ENCODE results near the gene ZNF593OS. TPM values are rescaled to one million over a fixed set of nuclear protein-coding genes. Genes with fewer than 3 reads are reported as not detected.

ZNF593OS gene
- total and polyA plus RNA-seq, 2 of the 8 experiments (the other 6 are each of a cell fraction or from before 2014, with no cell fraction given) = not detected

- TF ChIP-seq SP4 (IDR thresholded peaks at IDR 0.05; ENCODE audit: low read length) = no peak
- no peak for TF ChIP-seq POU5F1 (IDR thresholded peaks at IDR 0.05; ENCODE audit: low read depth, low read length)
- no peak for TF ChIP-seq BRCA1 (IDR thresholded peaks at IDR 0.05; ENCODE audit: low read depth, low read length)
Observed at GRCh38 chr1:26221094-26221493, 49.5 kb upstream of the ZNF593OS start (continued).

Measured in H1 (cell line).